ENCODE measurements around the gene ATXN3.

Gene ATXN3

DNA sequence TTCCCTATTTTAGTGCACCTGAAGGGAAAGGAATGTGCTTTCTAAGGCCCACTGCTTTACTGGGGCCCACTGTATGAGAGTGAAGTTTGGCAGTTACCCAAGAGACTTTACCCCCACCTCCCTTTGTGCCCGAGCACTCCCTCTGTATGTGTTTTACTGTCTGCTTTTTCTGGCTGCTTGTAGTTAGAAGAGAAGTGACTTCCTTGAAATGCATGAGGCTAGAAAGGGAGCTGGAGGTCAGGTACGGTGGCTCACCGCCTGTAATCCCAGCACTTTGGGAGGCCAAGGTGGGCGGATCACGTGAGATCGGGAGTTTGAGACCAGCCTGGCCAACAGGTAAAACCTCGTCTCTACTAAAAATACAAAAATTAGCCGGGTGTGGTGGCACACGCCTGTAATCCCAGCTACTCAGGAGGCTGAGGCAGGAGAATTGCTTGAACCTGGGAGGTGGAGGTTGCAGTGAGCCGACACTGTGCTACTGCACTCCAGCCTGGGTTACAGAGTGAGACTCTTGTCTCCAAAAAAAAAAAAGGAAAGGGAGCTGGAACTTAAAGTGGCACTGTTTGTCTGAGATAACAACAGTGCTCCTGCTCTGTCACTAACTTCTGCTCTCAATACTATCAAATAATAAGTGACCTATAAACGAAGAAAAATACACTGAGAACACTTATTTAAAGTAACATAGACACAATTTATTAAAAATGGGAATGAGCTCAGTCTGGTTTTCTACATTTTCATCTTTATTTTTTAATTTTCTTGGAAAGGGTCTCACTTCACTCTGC lies 72.3 kb downstream of the ATXN3 start:
- H3K9ac ChIP-seq (ENCODE audit: low read length): no peak overlapping the region
- no peak overlapping the region for H3K4me3 ChIP-seq (ENCODE audit: low read length)
- no peaks in the 10 kb centered on the region for H3K27me3 ChIP-seq (replicated peaks; ENCODE audit: control insufficient read depth, insufficient read depth, low read length)
- DNase-seq (ENCODE audit: low read depth): no peak
- H3K4me1 ChIP-seq (ENCODE audit: control insufficient read depth, insufficient read depth, low read length): peaks cover 24% of the 10 kb centered on the region
- no peaks in the 10 kb centered on the region for H3K9me3 ChIP-seq (ENCODE audit: control insufficient read depth, low read length)
- peaks cover 21% of the 10 kb centered on the region for H3K36me3 ChIP-seq (ENCODE audit: control insufficient read depth, insufficient read depth, low read length, severe bottlenecking)

DNA sequence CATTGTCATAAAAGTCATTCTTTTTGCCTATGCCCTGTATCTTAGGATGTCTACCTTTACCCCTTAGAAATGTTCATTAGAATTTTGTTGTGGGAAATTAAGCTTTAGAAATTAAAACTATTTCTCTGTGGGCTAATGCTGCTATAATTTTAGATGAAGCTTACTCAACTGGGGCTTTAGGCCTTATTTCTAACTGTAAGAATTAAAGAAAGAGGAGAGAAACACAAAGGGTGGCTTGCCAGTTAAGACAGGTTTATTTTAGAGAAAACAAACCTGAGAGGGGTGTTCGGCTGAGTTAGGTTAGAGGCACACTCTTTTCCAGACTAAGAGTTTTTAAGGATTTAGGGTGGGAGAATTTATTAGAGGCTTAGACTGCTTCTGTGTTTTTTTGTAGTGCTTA lies 72.9 kb downstream of the ATXN3 start:
- no peak for DNase-seq (ENCODE audit: low read depth)
- peaks cover 28% of the 10 kb centered on the region for H3K4me1 ChIP-seq (ENCODE audit: control insufficient read depth, insufficient read depth, low read length)
- H3K9ac ChIP-seq (ENCODE audit: low read length): no peak overlapping the region
- H3K9me3 ChIP-seq (ENCODE audit: control insufficient read depth, low read length): no peaks in the 10 kb centered on the region
- no peak overlapping the region for H3K4me3 ChIP-seq (ENCODE audit: low read length)
- H3K36me3 ChIP-seq (ENCODE audit: control insufficient read depth, insufficient read depth, low read length, severe bottlenecking): peaks cover 23% of the 10 kb centered on the region
- H3K27me3 ChIP-seq (replicated peaks; ENCODE audit: control insufficient read depth, insufficient read depth, low read length): no peaks in the 10 kb centered on the region

DNA sequence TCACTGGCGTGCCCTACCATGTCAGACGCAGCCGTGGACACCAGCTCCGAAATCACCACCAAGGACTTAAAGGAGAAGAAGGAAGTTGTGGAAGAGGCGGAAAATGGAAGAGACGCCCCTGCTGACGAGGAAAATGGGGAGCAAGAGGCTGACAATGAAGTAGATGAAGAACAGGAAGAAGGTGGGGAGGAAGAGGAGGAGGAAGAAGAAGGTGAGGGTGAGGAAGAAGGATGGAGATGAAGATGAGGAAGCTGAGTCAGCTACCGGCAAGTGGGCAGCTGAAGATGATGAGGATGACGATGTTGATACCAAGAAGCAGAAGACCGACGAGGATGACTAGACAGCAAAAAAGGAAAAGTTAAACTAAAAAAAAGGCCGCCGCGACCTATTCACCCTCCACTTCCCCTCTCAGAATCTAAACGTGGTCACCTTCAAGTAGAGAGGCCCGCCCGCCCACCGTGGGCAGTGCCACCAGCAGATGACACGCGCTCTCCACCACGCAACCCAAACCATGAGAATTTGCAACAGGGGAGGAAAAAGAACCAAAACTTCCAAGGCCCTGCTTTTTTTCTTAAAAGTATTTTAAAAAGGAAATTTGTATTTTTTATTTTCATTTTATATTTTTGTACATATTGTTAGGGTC lies 79.7 kb downstream of the ATXN3 start:
- H3K36me3 ChIP-seq (ENCODE audit: control insufficient read depth, insufficient read depth, low read length, severe bottlenecking): peaks cover 60% of the 10 kb centered on the region

DNA sequence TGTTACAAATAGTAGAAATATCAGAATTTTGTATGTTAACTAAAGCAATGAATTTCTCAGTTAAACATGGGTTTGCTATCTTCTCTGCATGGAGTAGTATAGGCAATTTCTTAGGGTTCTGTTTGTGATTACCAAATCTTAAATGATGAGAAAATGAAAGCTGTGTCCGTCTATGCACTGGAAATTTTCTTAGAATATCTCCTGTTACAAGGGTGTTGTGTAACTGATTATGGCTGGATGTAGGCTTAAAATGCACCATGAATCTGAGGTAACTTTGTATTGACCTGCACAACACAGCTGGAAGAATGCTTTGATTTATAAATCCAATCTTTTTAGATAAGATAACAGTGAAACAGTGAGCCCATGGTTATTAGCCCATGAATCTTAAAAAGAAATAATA lies 84.3 kb downstream of the ATXN3 start:
- no peak overlapping the region for H3K9ac ChIP-seq (ENCODE audit: low read length)
- H3K36me3 ChIP-seq (ENCODE audit: control insufficient read depth, insufficient read depth, low read length, severe bottlenecking): peaks cover 71% of the 10 kb centered on the region
- H3K27me3 ChIP-seq (replicated peaks; ENCODE audit: control insufficient read depth, insufficient read depth, low read length): no peaks in the 10 kb centered on the region
- H3K9me3 ChIP-seq (ENCODE audit: control insufficient read depth, low read length): no peaks in the 10 kb centered on the region
- peaks cover 8% of the 10 kb centered on the region for H3K4me1 ChIP-seq (ENCODE audit: control insufficient read depth, insufficient read depth, low read length)
- H3K4me3 ChIP-seq (ENCODE audit: low read length): no peak overlapping the region
- DNase-seq (ENCODE audit: low read depth): peak; percentile 63

More for the DNA sequence above, 79.7 kb downstream of the ATXN3 start:
- no peaks in the 10 kb centered on the region for H3K9me3 ChIP-seq (ENCODE audit: control insufficient read depth, low read length)
- DNase-seq (ENCODE audit: low read depth): no peak
- no peaks in the 10 kb centered on the region for H3K27me3 ChIP-seq (replicated peaks; ENCODE audit: control insufficient read depth, insufficient read depth, low read length)
- H3K9ac ChIP-seq (ENCODE audit: low read length): no peak overlapping the region
- H3K4me3 ChIP-seq (ENCODE audit: low read length): no peak overlapping the region
- H3K4me1 ChIP-seq (ENCODE audit: control insufficient read depth, insufficient read depth, low read length): peaks cover 10% of the 10 kb centered on the region

DNA sequence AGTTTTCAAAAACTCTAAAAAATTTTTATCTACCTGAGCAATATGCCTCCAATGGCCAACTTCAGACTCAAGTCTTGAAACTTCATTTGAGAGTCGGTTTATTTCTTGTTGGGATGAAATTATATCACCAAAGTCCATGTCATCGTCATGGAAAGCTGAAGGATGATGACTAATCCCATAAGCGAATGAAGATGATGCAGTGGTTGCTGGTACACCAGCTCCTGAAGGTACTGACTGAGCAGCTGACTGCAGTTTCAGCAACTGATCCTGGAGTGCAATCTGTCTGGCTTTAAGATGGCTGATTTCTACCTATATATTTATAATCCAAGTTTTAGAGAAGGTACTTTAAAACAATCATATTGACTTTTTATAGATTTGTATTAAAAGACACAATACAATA lies 84.9 kb downstream of the ATXN3 start:
- peaks cover 74% of the 10 kb centered on the region for H3K36me3 ChIP-seq (ENCODE audit: control insufficient read depth, insufficient read depth, low read length, severe bottlenecking)
- peaks cover 8% of the 10 kb centered on the region for H3K4me1 ChIP-seq (ENCODE audit: control insufficient read depth, insufficient read depth, low read length)
- H3K4me3 ChIP-seq (ENCODE audit: low read length): no peak overlapping the region
- no peak for DNase-seq (ENCODE audit: low read depth)
- no peak overlapping the region for H3K9ac ChIP-seq (ENCODE audit: low read length)
- no peaks in the 10 kb centered on the region for H3K27me3 ChIP-seq (replicated peaks; ENCODE audit: control insufficient read depth, insufficient read depth, low read length)
- no peaks in the 10 kb centered on the region for H3K9me3 ChIP-seq (ENCODE audit: control insufficient read depth, low read length)

DNA sequence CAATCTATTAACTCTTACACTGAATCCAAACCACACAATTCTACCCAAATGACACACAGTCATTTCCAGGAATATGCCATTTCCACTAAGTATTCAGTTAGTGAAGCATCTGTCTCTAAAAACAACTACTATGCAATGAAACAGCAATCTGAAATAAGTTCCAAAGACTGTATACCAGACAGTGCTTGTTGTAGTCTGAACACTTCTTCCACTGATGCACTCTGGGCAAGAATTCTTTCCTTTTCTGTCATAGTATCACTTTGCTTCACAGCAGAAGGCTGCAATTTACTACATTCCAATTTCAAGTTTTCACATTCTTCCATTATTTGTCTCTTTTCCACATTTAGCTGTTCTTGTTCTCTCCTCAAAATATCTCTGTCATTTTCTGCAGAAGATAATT lies 92.3 kb downstream of the ATXN3 start:
- Histone ChIP-seq H3K27me3 (replicated peaks; ENCODE audit: control insufficient read depth, insufficient read depth, low read length) (no peaks in the 10 kb centered on the region), H3K36me3 (ENCODE audit: control insufficient read depth, insufficient read depth, low read length, severe bottlenecking) (peaks cover 69% of the 10 kb centered on the region), H3K9ac (ENCODE audit: low read length) (no peak overlapping the region), H3K9me3 (ENCODE audit: control insufficient read depth, low read length) (no peaks in the 10 kb centered on the region), H3K4me3 (ENCODE audit: low read length) (no peak overlapping the region), H3K4me1 (ENCODE audit: control insufficient read depth, insufficient read depth, low read length) (peaks cover 4% of the 10 kb centered on the region)
- DNase-seq (ENCODE audit: low read depth): peak; percentile 13

DNA sequence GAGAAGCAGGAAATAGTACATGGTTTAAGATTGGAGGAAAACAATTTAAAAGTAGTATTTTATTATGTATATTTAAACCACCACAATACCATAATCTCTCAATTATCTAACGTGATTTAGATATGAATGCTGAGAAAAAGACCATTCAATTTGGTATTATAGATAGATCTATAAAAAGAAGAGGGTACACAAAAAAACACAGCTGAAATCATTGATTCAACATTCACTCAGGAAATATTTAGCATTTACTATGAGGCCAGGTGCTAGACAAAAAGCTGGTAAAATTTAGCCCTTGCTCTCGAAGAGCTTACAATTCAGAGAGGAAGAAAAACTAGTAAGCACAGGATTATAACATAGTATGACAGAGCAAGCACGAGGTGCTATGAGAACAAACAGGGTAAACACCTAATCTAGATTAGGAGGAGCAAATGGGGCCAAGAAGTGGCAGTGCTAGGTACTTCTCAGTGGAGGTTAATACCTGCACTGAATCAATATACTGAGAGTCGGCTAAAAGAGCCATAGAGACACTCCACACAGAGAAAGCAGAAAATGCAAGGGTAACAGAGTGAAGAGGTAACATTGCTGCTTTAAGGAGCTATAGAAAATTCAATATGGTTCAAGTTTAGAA lies 94.1 kb downstream of the ATXN3 start:
- no peak overlapping the region for H3K9ac ChIP-seq (ENCODE audit: low read length)
- H3K27me3 ChIP-seq (replicated peaks; ENCODE audit: control insufficient read depth, insufficient read depth, low read length): no peaks in the 10 kb centered on the region
- H3K9me3 ChIP-seq (ENCODE audit: control insufficient read depth, low read length): no peaks in the 10 kb centered on the region
- H3K36me3 ChIP-seq (ENCODE audit: control insufficient read depth, insufficient read depth, low read length, severe bottlenecking): peaks cover 77% of the 10 kb centered on the region
- peaks cover 4% of the 10 kb centered on the region for H3K4me1 ChIP-seq (ENCODE audit: control insufficient read depth, insufficient read depth, low read length)
- no peak overlapping the region for H3K4me3 ChIP-seq (ENCODE audit: low read length)
- no peak for DNase-seq (ENCODE audit: low read depth)

DNA sequence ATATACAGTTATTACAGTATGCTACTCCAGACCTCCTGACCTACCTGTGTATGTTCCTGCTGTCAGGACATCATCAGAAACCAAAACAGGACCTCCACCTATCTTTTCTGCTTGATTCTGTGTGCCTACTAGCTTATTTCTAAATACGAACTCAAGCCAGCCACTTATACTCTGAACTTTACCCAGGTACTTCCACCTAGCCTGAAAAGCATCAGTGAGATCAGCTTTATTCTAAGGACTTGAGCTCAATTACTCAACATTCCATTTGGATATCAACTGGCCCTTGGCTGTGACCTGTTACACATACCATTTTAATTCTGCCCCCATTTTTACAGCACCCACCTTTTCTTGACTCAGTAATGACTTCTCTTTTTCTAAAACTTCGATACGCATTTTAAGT lies 95.7 kb downstream of the ATXN3 start:
- Histone ChIP-seq H3K9ac (ENCODE audit: low read length) (no peak overlapping the region), H3K4me1 (ENCODE audit: control insufficient read depth, insufficient read depth, low read length) (peaks cover 4% of the 10 kb centered on the region), H3K9me3 (ENCODE audit: control insufficient read depth, low read length) (no peaks in the 10 kb centered on the region), H3K4me3 (ENCODE audit: low read length) (no peak overlapping the region), H3K27me3 (replicated peaks; ENCODE audit: control insufficient read depth, insufficient read depth, low read length) (no peaks in the 10 kb centered on the region), H3K36me3 (ENCODE audit: control insufficient read depth, insufficient read depth, low read length, severe bottlenecking) (peaks cover 75% of the 10 kb centered on the region)
- no peak for DNase-seq (ENCODE audit: low read depth)

DNA sequence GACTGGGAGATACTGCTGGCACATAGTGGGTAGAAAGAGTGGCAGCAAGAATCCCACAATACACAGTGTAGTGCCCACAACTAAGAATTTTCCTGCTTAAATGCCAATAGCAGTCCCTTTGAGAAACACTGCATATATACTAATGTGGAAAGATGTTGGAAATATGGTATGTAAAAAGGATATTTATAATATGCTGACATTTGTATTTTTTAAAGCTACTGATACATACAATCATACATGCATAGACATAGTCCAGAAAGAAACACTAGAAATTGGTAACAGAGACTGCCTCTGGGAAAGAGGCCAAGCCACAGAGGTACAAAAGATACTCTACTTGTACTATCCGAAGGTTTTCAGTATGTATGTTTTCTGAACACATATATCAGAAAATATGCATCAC lies 96.8 kb downstream of the ATXN3 start:
- peak; percentile 11 for DNase-seq (ENCODE audit: low read depth)
- H3K4me3 ChIP-seq (ENCODE audit: low read length): no peak overlapping the region
- peaks cover 4% of the 10 kb centered on the region for H3K4me1 ChIP-seq (ENCODE audit: control insufficient read depth, insufficient read depth, low read length)
- peaks cover 75% of the 10 kb centered on the region for H3K36me3 ChIP-seq (ENCODE audit: control insufficient read depth, insufficient read depth, low read length, severe bottlenecking)
- H3K9ac ChIP-seq (ENCODE audit: low read length): no peak overlapping the region
- H3K9me3 ChIP-seq (ENCODE audit: control insufficient read depth, low read length): no peaks in the 10 kb centered on the region
- no peaks in the 10 kb centered on the region for H3K27me3 ChIP-seq (replicated peaks; ENCODE audit: control insufficient read depth, insufficient read depth, low read length)
